OCI-LY7 (cell line): ENCODE data around the gene TXK. TPM values are rescaled to one million over a fixed set of nuclear protein-coding genes. Genes with fewer than 3 reads are reported as not detected.

Source experiments
- BruUV-seq: library from RNA; stranded (reverse); fragments of 400-500 nt; replicated peaks from 2 replicates; lab custom pipeline; 2021; lab: Mats Ljungman, UMichigan
- CTCF ChIA-PET: fragments of 300-600 bp; sonication (Branson Sonifier 250); formaldehyde crosslinking; loops from one replicate; lab custom pipeline; 2022; ENCODE audit warnings: antibody characterized with exemption; ENCODE audit not compliant: unreplicated experiment; lab: Charles Lee
- POLR2A ChIA-PET: fragments of 300-600 bp; sonication (Branson Sonifier 250); formaldehyde crosslinking; loops from one replicate; lab custom pipeline; 2022; ENCODE audit warnings: antibody characterized with exemption; lab: Charles Lee
- DNase-seq: peaks from one replicate; pipeline ENCODE4 v3.0.0-alpha.2; 2015; ENCODE audit warnings: low spot score
- H2AFZ ChIP-seq: fragments of 200-600 bp; sonication (generic), shearing (Covaris generic); 2 replicates; pipeline ENCODE4 v1.6.1; 2014; ENCODE audit warnings: mild to moderate bottlenecking, antibody characterized with exemption, low read length, moderate library complexity
- H3K27ac ChIP-seq: fragments of 200-600 bp; sonication (generic); 2 replicates; pipeline ENCODE4 v1.5.1; 2014; ENCODE audit warnings: mixed run types, low read depth, mild to moderate bottlenecking, moderate library complexity, low read length, inconsistent platforms; ENCODE audit not compliant: poor library complexity, severe bottlenecking
- H3K36me3 ChIP-seq: fragments of 200-600 bp; sonication (generic); 2 replicates; pipeline ENCODE4 v1.6.1; 2014; ENCODE audit warnings: mild to moderate bottlenecking, antibody characterized with exemption, low read length, moderate library complexity, mixed read lengths; ENCODE audit not compliant: insufficient read depth
- H3K4me1 ChIP-seq: fragments of 200-600 bp; sonication (generic); 2 replicates; pipeline ENCODE4 v1.5.1; 2014; ENCODE audit warnings: mild to moderate bottlenecking, low read length; ENCODE audit not compliant: insufficient read depth, poor library complexity, severe bottlenecking
- H3K4me2 ChIP-seq: fragments of 200-600 bp; sonication (generic); 2 replicates; pipeline ENCODE4 v1.6.1; 2014; ENCODE audit warnings: mild to moderate bottlenecking, low read length
- H3K4me3 ChIP-seq: fragments of 200-600 bp; sonication (generic); 2 replicates; pipeline ENCODE4 v1.5.1; 2014; ENCODE audit warnings: mild to moderate bottlenecking, low read depth, low read length; ENCODE audit not compliant: poor library complexity, severe bottlenecking
- H3K79me2 ChIP-seq: fragments of 200-600 bp; sonication (generic); 2 replicates; pipeline ENCODE4 v1.6.1; 2016; ENCODE audit warnings: low read depth, mild to moderate bottlenecking, low read length, moderate library complexity, mixed read lengths; ENCODE audit not compliant: insufficient read depth
- H3K9me2 ChIP-seq: fragments of 200-600 bp; sonication (generic); 2 replicates; pipeline ENCODE4 v1.6.1; 2016; ENCODE audit warnings: mild to moderate bottlenecking, low read length, mixed read lengths; ENCODE audit not compliant: insufficient read depth
- H3K9me3 ChIP-seq: fragments of 200-600 bp; sonication (generic); 2 replicates; pipeline ENCODE4 v1.6.1; 2014; ENCODE audit warnings: mild to moderate bottlenecking, mixed run types, low read length, mixed read lengths
- H4K20me1 ChIP-seq: fragments of 200-600 bp; sonication (generic); 2 replicates; pipeline ENCODE4 v1.6.1; 2014; ENCODE audit warnings: mild to moderate bottlenecking, antibody characterized with exemption, low read length, moderate library complexity, mixed read lengths; ENCODE audit not compliant: insufficient read depth
- CTCF ChIP-seq: fragments of 200-600 bp; sonication (generic); conservative IDR thresholded peaks from 2 replicates; pipeline ENCODE4 v1.5.1; 2014; ENCODE audit warnings: mild to moderate bottlenecking, antibody characterized with exemption, low read length, moderate library complexity, mixed read lengths
- EZH2phosphoT487 ChIP-seq: fragments of 200-600 bp; sonication (generic); IDR thresholded peaks from 2 replicates; pipeline ENCODE4 v1.6.1; 2018; ENCODE audit warnings: low read depth, borderline replicate concordance, mild to moderate bottlenecking, mixed run types, antibody characterized with exemption, low read length, moderate library complexity, mixed read lengths
- intact Hi-C: fragments of 100-400 bp; cut with micrococcal nuclease; formaldehyde crosslinking; loops from one replicate; pipeline ENCODE4 v1.10.0; 2022; ENCODE audit not compliant: unreplicated experiment
- total RNA-seq, 2 experiments: library from RNA; depleted of rRNA in 1 of 2; stranded (reverse); fragments of >200 nt in 1 of 2; shearing (Covaris generic) in 1 of 2; gene quantifications; 2 replicates each; pipeline ENCODE4 v1.2.3, GENCODE V29; 2014 to 2022

The TXK gene
- total RNA-seq, 2 experiments from 2014 or later = 0.11 TPM; not detected in 1

DNA sequence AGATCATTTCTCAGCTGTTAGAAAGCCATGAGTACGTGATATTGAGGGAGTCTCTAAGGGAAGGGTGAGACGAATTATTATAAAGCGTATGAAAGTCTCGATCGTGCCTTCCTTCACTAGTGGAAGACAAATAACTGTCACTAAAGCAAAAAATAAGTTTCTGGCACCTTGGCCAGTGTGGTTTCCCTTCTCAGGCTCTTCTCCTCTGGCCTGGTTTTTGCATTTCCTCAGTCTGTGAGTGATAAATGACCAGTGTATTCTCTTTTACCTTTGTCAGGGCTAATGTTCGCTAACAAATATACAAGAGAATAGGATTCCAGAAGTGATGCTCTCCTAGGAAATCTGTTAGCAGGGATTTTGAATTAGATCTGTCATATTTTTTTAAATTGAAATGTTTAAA lies 19.6 kb downstream of the TXK start:
- Histone ChIP-seq H3K79me2 (no peaks in the 10 kb centered on the region), H3K9me2 (no peaks in the 10 kb centered on the region), H3K4me3 (no peak overlapping the region), H3K4me1 (no peaks in the 10 kb centered on the region), H3K36me3 (no peaks in the 10 kb centered on the region), H4K20me1 (no peaks in the 10 kb centered on the region), H3K27ac (no peak overlapping the region), H3K4me2 (no peak overlapping the region), H3K9me3 (no peaks in the 10 kb centered on the region), H2AFZ (no peak overlapping the region)
- ChIA-PET POLR2A (interaction anchor here (0.6 kb wide), 1 partner anchor 179 kb away, joined by 3 read pairs; no protein-coding TSS in a partner anchor), CTCF (interaction anchor here (0.5 kb wide), 1 partner anchor 9 kb away, joined by 3 read pairs; no protein-coding TSS in a partner anchor)
- DNase-seq = no peak
- TF ChIP-seq EZH2phosphoT487 (no peak), CTCF (no peak)
- intact Hi-C loops = loop anchor here (10.0 kb wide), 1 partner anchor 430 kb away; no protein-coding TSS in a partner anchor
- no TSS peak for BruUV-seq

- Histone ChIP-seq H3K79me2 (no peaks in the 10 kb centered on the region), H3K36me3 (no peaks in the 10 kb centered on the region), H3K9me3 (no peaks in the 10 kb centered on the region), H3K4me2 (no peak overlapping the region), H4K20me1 (no peaks in the 10 kb centered on the region), H2AFZ (no peak overlapping the region), H3K27ac (no peak overlapping the region), H3K4me3 (no peak overlapping the region), H3K4me1 (no peaks in the 10 kb centered on the region), H3K9me2 (no peaks in the 10 kb centered on the region)
- intact Hi-C loops = loop anchor here (10.0 kb wide), 1 partner anchor 433 kb away; no protein-coding TSS in a partner anchor
- TF ChIP-seq EZH2phosphoT487 (no peak), CTCF (no peak)
- no peak for DNase-seq
- ChIA-PET CTCF (no interaction called here), POLR2A (no interaction called here)
- BruUV-seq = no TSS peak
These were observed 21.9 kb downstream of the TXK start for GRCh38 chr4:48112017-48112667.

- Histone ChIP-seq H3K27ac (no peak overlapping the region), H3K36me3 (no peaks in the 10 kb centered on the region), H3K9me3 (no peaks in the 10 kb centered on the region), H2AFZ (no peak overlapping the region), H3K4me3 (no peak overlapping the region), H3K9me2 (no peaks in the 10 kb centered on the region), H4K20me1 (no peaks in the 10 kb centered on the region), H3K4me2 (no peak overlapping the region), H3K4me1 (no peaks in the 10 kb centered on the region), H3K79me2 (no peaks in the 10 kb centered on the region)
- ChIA-PET CTCF (no interaction called here), POLR2A (no interaction called here)
- no peak for TF ChIP-seq CTCF
- no peak for TF ChIP-seq EZH2phosphoT487
- intact Hi-C loops = loop anchor here (10.0 kb wide), 1 partner anchor 434 kb away; no protein-coding TSS in a partner anchor
- no peak for DNase-seq
- BruUV-seq = no TSS peak
These were observed 23.5 kb downstream of the TXK start for GRCh38 chr4:48110452-48110978.
